ENCODE results near the gene DDX6. TPM values are rescaled to one million over a fixed set of nuclear protein-coding genes. Genes with fewer than 3 reads are reported as not detected.
A peak's percentile ranks its signal among the peaks of the same experiment; 100 is the strongest.

Gene DDX6
- total RNA-seq, 2 experiments from 2014 or later = 46.5 to 128 TPM

DNA sequence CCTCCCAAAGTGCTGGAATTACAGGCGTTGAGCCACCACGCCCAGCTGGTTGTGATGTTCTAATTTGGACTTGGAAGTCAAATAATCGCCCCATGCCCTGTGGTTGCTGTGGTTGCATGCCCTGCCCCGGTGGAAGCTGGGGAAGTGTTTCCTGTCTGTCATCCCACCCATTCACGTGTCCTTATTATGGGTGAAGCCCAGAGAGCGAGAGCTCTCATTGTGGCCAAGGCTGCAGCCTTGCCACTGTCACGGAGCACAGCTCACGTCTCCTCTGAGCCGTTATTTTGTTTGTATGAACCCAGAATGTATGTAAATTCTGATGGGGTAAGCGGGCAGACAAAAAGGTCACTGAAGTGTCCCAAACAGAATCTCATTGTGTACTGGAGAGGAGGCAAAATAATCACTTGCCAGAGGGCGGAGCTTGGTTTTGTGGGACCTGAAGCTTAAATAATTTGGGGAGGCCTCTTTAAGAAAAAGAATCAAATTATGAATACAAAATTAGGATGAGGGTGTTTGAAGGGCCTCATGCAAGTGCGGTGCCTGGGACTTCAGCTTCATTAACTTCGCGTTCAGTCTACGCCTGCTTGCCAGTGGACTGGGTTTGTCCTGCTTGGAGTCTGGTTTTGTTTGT is 85.7 kb downstream of the DDX6 start:
- CTCF ChIA-PET (ENCODE audit: unreplicated experiment) = no interaction called here
- Histone ChIP-seq H3K79me2 (ENCODE audit: insufficient read depth, low read depth, low read length) (no peaks in the 10 kb centered on the region), H3K4me3 (ENCODE audit: low read depth, low read length, poor library complexity, severe bottlenecking) (no peak overlapping the region), H3K9me3 (ENCODE audit: low read length) (no peaks in the 10 kb centered on the region), H3K4me1 (ENCODE audit: insufficient read depth, low read length, poor library complexity, severe bottlenecking) (peaks cover 14% of the 10 kb centered on the region), H3K36me3 (ENCODE audit: insufficient read depth, low read length) (no peaks in the 10 kb centered on the region), H3K9me2 (ENCODE audit: insufficient read depth, low read length) (no peaks in the 10 kb centered on the region), H3K27ac (ENCODE audit: low read depth, low read length, poor library complexity, severe bottlenecking) (no peak overlapping the region), H2AFZ (ENCODE audit: low read length) (peak overlapping the region; percentile 71), H3K4me2 (ENCODE audit: low read length) (peak overlapping the region; percentile 17; the same call in 1 of the 2 replicates), H4K20me1 (ENCODE audit: insufficient read depth, low read length) (no peaks in the 10 kb centered on the region)
- DNase-seq (ENCODE audit: low spot score) = peak; percentile 32
- intact Hi-C loops (cut with micrococcal nuclease; ENCODE audit: unreplicated experiment) = no loop called here
- POLR2A ChIA-PET = interaction anchor here (0.5 to 2.2 kb wide), 8 partner anchors 8 to 237 kb away, joined by 3 to 14 read pairs (median 4); no protein-coding TSS in a partner anchor
- TF ChIP-seq CTCF (conservative IDR thresholded peaks at IDR 0.05; ENCODE audit: low read length) = no peak
- no peak for TF ChIP-seq EZH2phosphoT487 (IDR thresholded peaks at IDR 0.05; ENCODE audit: borderline replicate concordance, low read depth, low read length)
- BruUV-seq (replicated peaks) = no TSS peak

DNA sequence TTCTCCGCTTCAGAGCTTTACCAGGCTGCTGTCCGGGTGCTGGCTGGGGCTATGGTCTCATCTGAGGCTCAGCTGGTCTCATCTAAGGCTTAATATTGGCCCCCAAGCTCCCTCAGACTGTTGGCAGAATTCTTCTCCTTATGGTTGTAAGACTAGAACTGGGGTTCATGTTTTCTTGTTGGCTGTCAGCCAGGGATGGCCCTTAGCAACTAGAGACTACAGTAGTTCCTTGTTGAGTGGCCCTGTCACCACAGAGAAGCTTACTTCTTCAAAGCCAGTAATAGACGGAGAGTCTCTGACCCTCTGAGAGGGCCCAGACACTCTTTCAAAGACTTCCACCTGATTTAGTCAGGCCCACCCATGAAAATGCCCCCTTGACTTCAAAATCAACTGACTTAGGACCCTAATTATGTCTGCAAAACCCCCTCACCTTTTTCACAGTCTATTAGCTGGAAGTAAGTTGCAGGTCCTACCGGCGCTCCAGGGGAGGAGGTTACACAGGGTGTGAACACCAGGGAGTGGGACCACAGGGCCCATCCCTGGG is 87.3 kb downstream of the DDX6 start:
- intact Hi-C loops (cut with micrococcal nuclease; ENCODE audit: unreplicated experiment) = no loop called here
- Histone ChIP-seq H3K27ac (ENCODE audit: low read depth, low read length, poor library complexity, severe bottlenecking) (no peak overlapping the region), H3K4me2 (ENCODE audit: low read length) (no peak overlapping the region), H3K4me3 (ENCODE audit: low read depth, low read length, poor library complexity, severe bottlenecking) (no peak overlapping the region), H2AFZ (ENCODE audit: low read length) (no peak overlapping the region), H3K4me1 (ENCODE audit: insufficient read depth, low read length, poor library complexity, severe bottlenecking) (peaks cover 14% of the 10 kb centered on the region), H3K36me3 (ENCODE audit: insufficient read depth, low read length) (no peaks in the 10 kb centered on the region), H3K9me3 (ENCODE audit: low read length) (no peaks in the 10 kb centered on the region), H4K20me1 (ENCODE audit: insufficient read depth, low read length) (no peaks in the 10 kb centered on the region), H3K79me2 (ENCODE audit: insufficient read depth, low read depth, low read length) (no peaks in the 10 kb centered on the region), H3K9me2 (ENCODE audit: insufficient read depth, low read length) (no peaks in the 10 kb centered on the region)
- CTCF ChIA-PET (ENCODE audit: unreplicated experiment) = no interaction called here
- DNase-seq (ENCODE audit: low spot score) = no peak
- TF ChIP-seq EZH2phosphoT487 (IDR thresholded peaks at IDR 0.05; ENCODE audit: borderline replicate concordance, low read depth, low read length) (no peak), CTCF (conservative IDR thresholded peaks at IDR 0.05; ENCODE audit: low read length) (no peak)
- POLR2A ChIA-PET = interaction anchor here (0.7 kb wide), 1 partner anchor 89 kb away, joined by 3 read pairs; no protein-coding TSS in a partner anchor
- BruUV-seq (replicated peaks) = no TSS peak

Measured in OCI-LY7 (cell line).